Measurements from ENCODE around the gene GFER. TPM values are rescaled to one million over a fixed set of nuclear protein-coding genes. Genes with fewer than 3 reads are reported as not detected.

The GFER gene
- total and polyA plus RNA-seq, 9 of the 15 experiments (the other 6 are each of a cell fraction or from before 2014, with no cell fraction given): 4.3 to 53.7 (median 19.8) TPM

GRCh38 chr16:2003827-2004641 lies 20.0 kb downstream of the GFER start (continued):
- no peak for TF ChIP-seq CEBPB (tag; IDR thresholded peaks at IDR 0.05)
- no peak for TF ChIP-seq PTRF (tag; IDR thresholded peaks at IDR 0.05)
- TF ChIP-seq THAP7 (CRISPR knock-in tag; IDR thresholded peaks at IDR 0.05): no peak
- TF ChIP-seq HOXB6 (CRISPR knock-in tag; IDR thresholded peaks at IDR 0.05; ENCODE audit: borderline replicate concordance): no peak
- TF ChIP-seq BRF1 (IDR thresholded peaks at IDR 0.05; ENCODE audit: borderline replicate concordance, extremely low read depth, insufficient read length): no peak
- TF ChIP-seq SPI1 (IDR thresholded peaks at IDR 0.05; ENCODE audit: borderline replicate concordance, low read depth, low read length): no peak
- no peak for TF ChIP-seq IRF2 (CRISPR knock-in tag; IDR thresholded peaks at IDR 0.05)
- peak; percentile 65 for TF ChIP-seq RBFOX2 (IDR thresholded peaks at IDR 0.05; ENCODE audit: low read depth, low read length)
- TF ChIP-seq ZNF408 (CRISPR knock-in tag; IDR thresholded peaks at IDR 0.05; ENCODE audit: low read depth): no peak
- TF ChIP-seq ZNF586 (CRISPR knock-in tag; conservative IDR thresholded peaks at IDR 0.05): no peak
- TF ChIP-seq ERF (CRISPR knock-in tag; IDR thresholded peaks at IDR 0.05): no peak
- TF ChIP-seq ATF3 (IDR thresholded peaks at IDR 0.05): no peak
- TF ChIP-seq ATF3 (CRISPR knock-in tag; conservative IDR thresholded peaks at IDR 0.05): no peak
- TF ChIP-seq CSDE1 (IDR thresholded peaks at IDR 0.05): no peak
- TF ChIP-seq HNRNPL (IDR thresholded peaks at IDR 0.05; ENCODE audit: low read depth, low read length): peak; percentile 52; the same call in 1 of the 2 replicates
- TF ChIP-seq ZKSCAN3 (CRISPR knock-in tag; IDR thresholded peaks at IDR 0.05): no peak
- no peak for TF ChIP-seq ZNF766 (CRISPR knock-in tag; conservative IDR thresholded peaks at IDR 0.05)
- 0 out of 2 replicates have a peak, but pooled peaks have one; percentile 63 for TF ChIP-seq HMGXB4 (CRISPR knock-in tag; IDR thresholded peaks at IDR 0.05)
- no peak for TF ChIP-seq HMG20B (CRISPR knock-in tag; IDR thresholded peaks at IDR 0.05)
- TF ChIP-seq ETV1 (tag; conservative IDR thresholded peaks at IDR 0.05; ENCODE audit: low read depth): no peak; the same call in 1 of the 2 replicates
- TF ChIP-seq MXD1 (CRISPR knock-in tag; IDR thresholded peaks at IDR 0.05; ENCODE audit: borderline replicate concordance, poor library complexity, severe bottlenecking): no peak
- TF ChIP-seq ZFPM2 (CRISPR knock-in tag; IDR thresholded peaks at IDR 0.05): no peak
- no peak for TF ChIP-seq HEY1 (CRISPR knock-in tag; IDR thresholded peaks at IDR 0.05; ENCODE audit: borderline replicate concordance)
- TF ChIP-seq GATAD2B (IDR thresholded peaks at IDR 0.05; ENCODE audit: borderline replicate concordance): no peak
- no peak for TF ChIP-seq ZNF124 (CRISPR knock-in tag; IDR thresholded peaks at IDR 0.05)
- TF ChIP-seq TCF7L2 (IDR thresholded peaks at IDR 0.05; ENCODE audit: low read depth, low read length): no peak
- no peak for TF ChIP-seq SMARCE1 (IDR thresholded peaks at IDR 0.05)
